ENCODE measurements around the gene GRK4.

The GRK4 gene

GRCh38 chr4:2965262-2965661, 1.9 kb downstream of the GRK4 start:
- TF ChIP-seq, protein P1, sequence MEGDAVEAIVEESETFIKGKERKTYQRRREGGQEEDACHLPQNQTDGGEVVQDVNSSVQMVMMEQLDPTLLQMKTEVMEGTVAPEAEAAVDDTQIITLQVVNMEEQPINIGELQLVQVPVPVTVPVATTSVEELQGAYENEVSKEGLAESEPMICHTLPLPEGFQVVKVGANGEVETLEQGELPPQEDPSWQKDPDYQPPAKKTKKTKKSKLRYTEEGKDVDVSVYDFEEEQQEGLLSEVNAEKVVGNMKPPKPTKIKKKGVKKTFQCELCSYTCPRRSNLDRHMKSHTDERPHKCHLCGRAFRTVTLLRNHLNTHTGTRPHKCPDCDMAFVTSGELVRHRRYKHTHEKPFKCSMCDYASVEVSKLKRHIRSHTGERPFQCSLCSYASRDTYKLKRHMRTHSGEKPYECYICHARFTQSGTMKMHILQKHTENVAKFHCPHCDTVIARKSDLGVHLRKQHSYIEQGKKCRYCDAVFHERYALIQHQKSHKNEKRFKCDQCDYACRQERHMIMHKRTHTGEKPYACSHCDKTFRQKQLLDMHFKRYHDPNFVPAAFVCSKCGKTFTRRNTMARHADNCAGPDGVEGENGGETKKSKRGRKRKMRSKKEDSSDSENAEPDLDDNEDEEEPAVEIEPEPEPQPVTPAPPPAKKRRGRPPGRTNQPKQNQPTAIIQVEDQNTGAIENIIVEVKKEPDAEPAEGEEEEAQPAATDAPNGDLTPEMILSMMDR (IDR thresholded peaks at IDR 0.05; ENCODE audit: poor library complexity, severe bottlenecking), result no peak
- no peaks in the 10 kb centered on the region for H3K27me3 ChIP-seq (ENCODE audit: insufficient read depth, poor library complexity, severe bottlenecking)
- H3K36me3 ChIP-seq (ENCODE audit: low read depth), result peaks cover 8% of the 10 kb centered on the region
- H3K4me1 ChIP-seq (ENCODE audit: insufficient read depth, poor library complexity, severe bottlenecking), result peaks cover 4% of the 10 kb centered on the region
- DNase-seq (ENCODE audit: low spot score) (no peak), ATAC-seq (ENCODE audit: low read depth) (no peak)
- no peak overlapping the region for H3K4me3 ChIP-seq (ENCODE audit: severe bottlenecking)
- H3K9me3 ChIP-seq (ENCODE audit: severe bottlenecking), result no peaks in the 10 kb centered on the region
- no peak overlapping the region for H3K27ac ChIP-seq (ENCODE audit: poor library complexity, severe bottlenecking)

DNA sequence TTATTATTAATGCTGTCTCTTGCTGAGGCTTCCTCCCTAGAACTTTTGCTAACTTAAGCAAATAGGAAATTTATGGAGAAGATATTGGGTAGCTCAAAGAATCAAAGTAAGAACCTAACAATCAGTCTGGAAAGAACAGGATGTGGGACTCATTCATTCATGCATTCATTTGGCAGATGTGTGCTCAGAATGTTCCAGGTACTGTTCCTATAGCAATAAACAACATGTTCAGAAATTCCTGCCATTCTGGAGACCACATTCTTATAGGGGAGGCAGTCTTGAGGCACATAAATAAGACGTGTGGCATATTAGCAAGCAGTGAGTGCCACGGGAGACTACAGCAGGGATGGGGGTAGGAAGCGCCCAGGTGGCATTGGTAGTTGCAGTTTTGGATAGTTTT, 5.0 kb downstream of the GRK4 start:
- no peak for ATAC-seq (ENCODE audit: low read depth)
- no peaks in the 10 kb centered on the region for H3K36me3 ChIP-seq (ENCODE audit: low read depth)

GRCh38 chr4:2971275-2971674, 7.9 kb downstream of the GRK4 start:
- H3K9me3 ChIP-seq (ENCODE audit: severe bottlenecking), result no peaks in the 10 kb centered on the region
- no peak for ATAC-seq (ENCODE audit: low read depth)
- no peak overlapping the region for H3K4me3 ChIP-seq (ENCODE audit: severe bottlenecking)
- no peaks in the 10 kb centered on the region for H3K36me3 ChIP-seq (ENCODE audit: low read depth)
- DNase-seq (ENCODE audit: low spot score), result no peak
- TF ChIP-seq, protein P1 (IDR thresholded peaks at IDR 0.05; ENCODE audit: poor library complexity, severe bottlenecking), result no peak
- no peak overlapping the region for H3K27ac ChIP-seq (ENCODE audit: poor library complexity, severe bottlenecking)
- H3K4me1 ChIP-seq (ENCODE audit: insufficient read depth, poor library complexity, severe bottlenecking), result no peaks in the 10 kb centered on the region
- H3K27me3 ChIP-seq (ENCODE audit: insufficient read depth, poor library complexity, severe bottlenecking), result no peaks in the 10 kb centered on the region

More for the DNA sequence above, 5.0 kb downstream of the GRK4 start:
- no peak for DNase-seq (ENCODE audit: low spot score)
- no peaks in the 10 kb centered on the region for H3K4me1 ChIP-seq (ENCODE audit: insufficient read depth, poor library complexity, severe bottlenecking)
- no peaks in the 10 kb centered on the region for H3K27me3 ChIP-seq (ENCODE audit: insufficient read depth, poor library complexity, severe bottlenecking)
- H3K9me3 ChIP-seq (ENCODE audit: severe bottlenecking), result no peaks in the 10 kb centered on the region
- no peak overlapping the region for H3K27ac ChIP-seq (ENCODE audit: poor library complexity, severe bottlenecking)
- no peak overlapping the region for H3K4me3 ChIP-seq (ENCODE audit: severe bottlenecking)
- TF ChIP-seq, protein P1 (IDR thresholded peaks at IDR 0.05; ENCODE audit: poor library complexity, severe bottlenecking), result no peak

GRCh38 chr4:2977211-2978088, 14.1 kb downstream of the GRK4 start:
- Histone ChIP-seq H3K9me3 (ENCODE audit: severe bottlenecking) (no peaks in the 10 kb centered on the region), H3K4me3 (ENCODE audit: severe bottlenecking) (no peak overlapping the region), H3K4me1 (ENCODE audit: insufficient read depth, poor library complexity, severe bottlenecking) (no peaks in the 10 kb centered on the region), H3K36me3 (ENCODE audit: low read depth) (no peaks in the 10 kb centered on the region), H3K27me3 (ENCODE audit: insufficient read depth, poor library complexity, severe bottlenecking) (no peaks in the 10 kb centered on the region), H3K27ac (ENCODE audit: poor library complexity, severe bottlenecking) (no peak overlapping the region)
- TF ChIP-seq, protein P1 (IDR thresholded peaks at IDR 0.05; ENCODE audit: poor library complexity, severe bottlenecking), result no peak
- ATAC-seq (ENCODE audit: low read depth), result 0 out of 3 replicates have a peak, but pooled peaks have one; percentile 40
- DNase-seq (ENCODE audit: low spot score), result no peak

DNA sequence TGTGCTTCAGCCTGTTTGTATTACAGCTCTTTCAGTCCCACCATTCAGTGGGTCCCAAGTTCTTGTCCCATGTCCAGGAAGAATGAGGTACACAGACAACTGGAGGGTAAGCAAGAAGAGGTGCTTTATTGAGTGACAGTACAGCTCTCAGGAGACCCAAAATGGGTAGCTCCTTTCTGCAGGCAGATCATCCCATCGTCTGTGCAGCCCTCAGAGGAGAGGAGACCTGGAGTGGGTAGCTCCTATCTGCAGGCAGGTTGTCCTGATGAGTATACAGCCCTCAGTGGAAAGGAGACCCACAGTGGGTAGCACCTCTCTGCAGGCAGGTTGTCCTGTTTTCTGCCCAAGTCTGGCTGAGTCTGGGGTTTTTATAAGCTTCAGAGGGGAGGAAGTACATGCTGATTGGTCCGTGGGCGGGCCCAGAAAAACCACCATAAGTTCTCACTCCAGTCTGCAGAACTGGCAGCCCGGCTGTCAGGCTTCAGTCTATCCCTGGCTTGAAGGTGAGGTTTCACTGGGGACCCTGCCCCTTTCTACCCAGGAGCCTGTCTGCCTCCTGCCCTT, 18.0 kb downstream of the GRK4 start:
- DNase-seq (ENCODE audit: low spot score), result no peak
- Histone ChIP-seq H3K4me1 (ENCODE audit: insufficient read depth, poor library complexity, severe bottlenecking) (no peaks in the 10 kb centered on the region), H3K27me3 (ENCODE audit: insufficient read depth, poor library complexity, severe bottlenecking) (no peaks in the 10 kb centered on the region), H3K27ac (ENCODE audit: poor library complexity, severe bottlenecking) (no peak overlapping the region), H3K9me3 (ENCODE audit: severe bottlenecking) (no peaks in the 10 kb centered on the region), H3K4me3 (ENCODE audit: severe bottlenecking) (no peak overlapping the region), H3K36me3 (ENCODE audit: low read depth) (no peaks in the 10 kb centered on the region)
- TF ChIP-seq, protein P1 (IDR thresholded peaks at IDR 0.05; ENCODE audit: poor library complexity, severe bottlenecking), result no peak
- no peak for ATAC-seq (ENCODE audit: low read depth)
